HEK293 (cell line): ENCODE results near the gene CD109.
A peak's percentile ranks its signal among the peaks of the same experiment; 100 is the strongest.

Experiments used
- KLF1 ChIP-seq: fragments of 450-650 bp; formaldehyde crosslinking; IDR thresholded peaks from 2 replicates; pipeline ENCODE4 v1.5.1; 2016; ENCODE audit warnings: missing biosample characterization, missing genetic modification characterization
- SCRT1 ChIP-seq: fragments of 450-650 bp; formaldehyde crosslinking; IDR thresholded peaks from 2 replicates; pipeline ENCODE4 v1.5.1; 2016; ENCODE audit warnings: missing biosample characterization, missing genetic modification characterization, borderline replicate concordance
- SP2 ChIP-seq: fragments of 450-650 bp; formaldehyde crosslinking; IDR thresholded peaks from 2 replicates; pipeline ENCODE4 v1.5.1; 2016; ENCODE audit warnings: missing biosample characterization, missing genetic modification characterization
- WT1 ChIP-seq: fragments of 450-650 bp; formaldehyde crosslinking; IDR thresholded peaks from 2 replicates; pipeline ENCODE4 v1.5.1; 2016; ENCODE audit warnings: missing biosample characterization, missing genetic modification characterization
- YY1 ChIP-seq: fragments of 450-650 bp; formaldehyde crosslinking; IDR thresholded peaks from 2 replicates; pipeline ENCODE4 v1.5.1; 2018; ENCODE audit warnings: missing biosample characterization, missing genetic modification characterization
- ZIC2 ChIP-seq: fragments of 450-650 bp; formaldehyde crosslinking; IDR thresholded peaks from 2 replicates; pipeline ENCODE4 v1.5.1; 2016; ENCODE audit warnings: missing biosample characterization, missing genetic modification characterization
- ZNF132 ChIP-seq: fragments of 450-650 bp; formaldehyde crosslinking; IDR thresholded peaks from 2 replicates; pipeline ENCODE4 v1.5.1; 2017; ENCODE audit warnings: missing biosample characterization, missing genetic modification characterization, borderline replicate concordance
- ZNF184 ChIP-seq: fragments of 450-650 bp; IDR thresholded peaks from 2 replicates; pipeline ENCODE4 v1.5.1; 2018; ENCODE audit warnings: missing biosample characterization, mild to moderate bottlenecking, missing genetic modification characterization
- ZNF324 ChIP-seq: fragments of 450-650 bp; formaldehyde crosslinking; IDR thresholded peaks from 2 replicates; pipeline ENCODE4 v1.5.1; 2016; ENCODE audit warnings: missing biosample characterization, missing genetic modification characterization
- ZNF354C ChIP-seq: fragments of 450-650 bp; formaldehyde crosslinking; IDR thresholded peaks from 2 replicates; pipeline ENCODE4 v1.5.1; 2016; ENCODE audit warnings: missing biosample characterization, missing genetic modification characterization, low read depth, borderline replicate concordance
- ZNF366 ChIP-seq: fragments of 450-650 bp; formaldehyde crosslinking; conservative IDR thresholded peaks from 2 replicates; pipeline ENCODE4 v1.5.1; 2016; ENCODE audit warnings: missing biosample characterization, missing genetic modification characterization
- ZNF510 ChIP-seq: fragments of 450-650 bp; formaldehyde crosslinking; IDR thresholded peaks from 2 replicates; pipeline ENCODE4 v1.5.1; 2018; ENCODE audit warnings: mild to moderate bottlenecking, missing genetic modification characterization, missing biosample characterization; ENCODE audit not compliant: insufficient replicate concordance
- ZNF529 ChIP-seq: fragments of 450-650 bp; formaldehyde crosslinking; IDR thresholded peaks from 2 replicates; pipeline ENCODE4 v1.5.1; 2017; ENCODE audit warnings: missing genetic modification characterization, missing biosample characterization; ENCODE audit not compliant: insufficient replicate concordance
- ZNF585B ChIP-seq: fragments of 450-650 bp; formaldehyde crosslinking; IDR thresholded peaks from 2 replicates; pipeline ENCODE4 v1.5.1; 2016; ENCODE audit warnings: missing biosample characterization, missing genetic modification characterization
- ZNF600 ChIP-seq: fragments of 450-650 bp; formaldehyde crosslinking; IDR thresholded peaks from 2 replicates; pipeline ENCODE4 v1.5.1; 2016; ENCODE audit warnings: missing biosample characterization, missing genetic modification characterization
- ZNF610 ChIP-seq: fragments of 450-650 bp; formaldehyde crosslinking; IDR thresholded peaks from 2 replicates; pipeline ENCODE4 v1.5.1; 2016; ENCODE audit warnings: missing biosample characterization, missing genetic modification characterization, borderline replicate concordance
- ZNF658 ChIP-seq: fragments of 450-650 bp; formaldehyde crosslinking; IDR thresholded peaks from 2 replicates; pipeline ENCODE4; 2016; ENCODE audit warnings: missing biosample characterization, missing genetic modification characterization
- ZNF664 ChIP-seq: fragments of 450-650 bp; formaldehyde crosslinking; IDR thresholded peaks from 2 replicates; pipeline ENCODE4 v1.5.1; 2016; ENCODE audit warnings: missing biosample characterization, missing genetic modification characterization
- ZXDB ChIP-seq: fragments of 450-650 bp; formaldehyde crosslinking; IDR thresholded peaks from 2 replicates; pipeline ENCODE4 v1.5.1; 2016; ENCODE audit warnings: missing biosample characterization, missing genetic modification characterization
- TF ChIP-seq, protein P1 (sequence below): fragments of 450-650 bp; formaldehyde crosslinking; IDR thresholded peaks from 2 replicates; pipeline ENCODE4 v1.5.1; 2016; ENCODE audit warnings: missing biosample characterization, missing genetic modification characterization
- TF ChIP-seq, protein P2 (sequence below): fragments of 450-650 bp; formaldehyde crosslinking; IDR thresholded peaks from 2 replicates; pipeline ENCODE4 v1.5.1; 2016; ENCODE audit warnings: missing biosample characterization, missing genetic modification characterization
- TF ChIP-seq, protein P3 (sequence below): fragments of 450-650 bp; formaldehyde crosslinking; IDR thresholded peaks from 2 replicates; pipeline ENCODE4 v1.5.1; 2016; ENCODE audit warnings: missing biosample characterization, missing genetic modification characterization
- TF ChIP-seq, protein P4 (sequence below): fragments of 450-650 bp; formaldehyde crosslinking; IDR thresholded peaks from 2 replicates; pipeline ENCODE4 v1.5.1; 2016; ENCODE audit warnings: missing biosample characterization, missing genetic modification characterization
- TF ChIP-seq, protein P5 (sequence below): fragments of 450-650 bp; formaldehyde crosslinking; IDR thresholded peaks from 2 replicates; pipeline ENCODE4 v1.5.1; 2016; ENCODE audit warnings: missing biosample characterization, missing genetic modification characterization
- TF ChIP-seq, protein P6 (sequence below): fragments of 450-650 bp; formaldehyde crosslinking; IDR thresholded peaks from 2 replicates; pipeline ENCODE4 v1.5.1; 2016; ENCODE audit warnings: missing biosample characterization, missing genetic modification characterization
- TF ChIP-seq, protein P7 (sequence below): fragments of 450-650 bp; formaldehyde crosslinking; IDR thresholded peaks from 2 replicates; pipeline ENCODE4 v1.5.1; 2016; ENCODE audit warnings: missing biosample characterization, missing genetic modification characterization, borderline replicate concordance

Gene CD109

DNA sequence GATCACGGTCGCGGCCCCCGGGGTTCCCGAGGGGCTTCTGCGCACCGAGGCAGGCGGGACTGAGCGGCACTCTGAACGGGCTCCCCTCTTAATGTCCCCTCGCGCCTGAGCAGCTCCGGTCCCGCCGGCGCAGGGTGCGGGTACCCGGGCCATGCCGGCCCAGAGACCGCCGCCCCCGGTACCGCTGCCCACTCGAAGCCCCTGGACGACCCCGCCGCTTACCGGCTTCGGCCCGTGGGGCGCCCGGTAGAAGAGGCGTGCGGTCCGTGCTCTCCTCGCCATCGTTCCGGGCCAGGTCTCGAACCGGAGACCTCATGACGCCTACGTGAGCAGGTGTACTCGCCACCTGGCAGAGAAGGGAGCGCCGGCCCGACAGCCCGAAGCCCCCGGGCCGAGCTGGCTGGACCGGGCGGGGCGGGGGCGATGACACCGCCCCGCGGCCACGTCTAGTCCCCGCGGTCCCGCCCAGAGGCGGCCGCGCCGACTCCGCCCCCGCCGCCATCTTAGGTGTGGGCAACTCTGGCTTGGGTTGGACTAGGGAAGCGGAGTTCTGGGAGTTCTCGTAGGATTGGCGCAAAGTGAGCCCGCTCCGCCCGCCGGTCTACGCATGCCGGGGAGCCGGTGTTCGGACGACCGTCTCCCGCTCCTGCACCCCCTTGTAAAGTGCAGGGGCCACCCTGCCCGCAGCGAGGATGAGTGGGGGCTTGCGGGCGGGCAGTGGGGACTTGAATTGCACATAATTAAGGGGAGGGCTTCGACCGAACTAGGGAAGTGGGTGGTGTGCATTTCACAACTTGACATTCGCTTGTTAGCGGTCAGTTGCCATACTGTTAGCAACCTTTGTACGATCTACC lies 42.2 kb upstream of the CD109 start, which contains the start of gene SLC17A5 (continued):
- TF ChIP-seq ZNF366 (tag by site-specific recombination) (peak; percentile 49; the same call in 1 of the 2 replicates), ZNF510 (tag by site-specific recombination) (no peak), KLF1 (tag by site-specific recombination) (peak; percentile 35), YY1 (tag by site-specific recombination) (peak; percentile 74), ZNF600 (tag by site-specific recombination) (peak; percentile 89; the same call in 1 of the 2 replicates), SP2 (tag by site-specific recombination) (peak; percentile 79), ZXDB (peak; percentile 93), ZNF529 (no peak), ZNF585B (no peak), ZNF664 (tag by site-specific recombination) (no peak), SCRT1 (tag by site-specific recombination) (no peak), ZNF132 (tag by site-specific recombination) (no peak), ZNF324 (no peak; the same call in 1 of the 2 replicates), ZNF658 (no peak), ZNF184 (no peak; the same call in 1 of the 2 replicates), ZNF610 (tag by site-specific recombination) (0 out of 2 replicates have a peak, but pooled peaks have one; percentile 14), ZIC2 (tag by site-specific recombination) (no peak), WT1 (tag by site-specific recombination) (peak; percentile 22), ZNF354C (tag by site-specific recombination) (no peak)
- TF ChIP-seq, protein P1, sequence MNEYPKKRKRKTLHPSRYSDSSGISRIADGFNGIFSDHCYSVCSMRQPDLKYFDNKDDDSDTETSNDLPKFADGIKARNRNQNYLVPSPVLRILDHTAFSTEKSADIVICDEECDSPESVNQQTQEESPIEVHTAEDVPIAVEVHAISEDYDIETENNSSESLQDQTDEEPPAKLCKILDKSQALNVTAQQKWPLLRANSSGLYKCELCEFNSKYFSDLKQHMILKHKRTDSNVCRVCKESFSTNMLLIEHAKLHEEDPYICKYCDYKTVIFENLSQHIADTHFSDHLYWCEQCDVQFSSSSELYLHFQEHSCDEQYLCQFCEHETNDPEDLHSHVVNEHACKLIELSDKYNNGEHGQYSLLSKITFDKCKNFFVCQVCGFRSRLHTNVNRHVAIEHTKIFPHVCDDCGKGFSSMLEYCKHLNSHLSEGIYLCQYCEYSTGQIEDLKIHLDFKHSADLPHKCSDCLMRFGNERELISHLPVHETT = peak; percentile 76
- TF ChIP-seq, protein P2, sequence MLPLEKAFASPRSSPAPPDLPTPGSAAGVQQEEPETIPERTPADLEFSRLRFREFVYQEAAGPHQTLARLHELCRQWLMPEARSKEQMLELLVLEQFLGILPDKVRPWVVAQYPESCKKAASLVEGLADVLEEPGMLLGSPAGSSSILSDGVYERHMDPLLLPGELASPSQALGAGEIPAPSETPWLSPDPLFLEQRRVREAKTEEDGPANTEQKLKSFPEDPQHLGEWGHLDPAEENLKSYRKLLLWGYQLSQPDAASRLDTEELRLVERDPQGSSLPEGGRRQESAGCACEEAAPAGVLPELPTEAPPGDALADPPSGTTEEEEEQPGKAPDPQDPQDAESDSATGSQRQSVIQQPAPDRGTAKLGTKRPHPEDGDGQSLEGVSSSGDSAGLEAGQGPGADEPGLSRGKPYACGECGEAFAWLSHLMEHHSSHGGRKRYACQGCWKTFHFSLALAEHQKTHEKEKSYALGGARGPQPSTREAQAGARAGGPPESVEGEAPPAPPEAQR (tag by site-specific recombination) = no peak
- TF ChIP-seq, protein P3, sequence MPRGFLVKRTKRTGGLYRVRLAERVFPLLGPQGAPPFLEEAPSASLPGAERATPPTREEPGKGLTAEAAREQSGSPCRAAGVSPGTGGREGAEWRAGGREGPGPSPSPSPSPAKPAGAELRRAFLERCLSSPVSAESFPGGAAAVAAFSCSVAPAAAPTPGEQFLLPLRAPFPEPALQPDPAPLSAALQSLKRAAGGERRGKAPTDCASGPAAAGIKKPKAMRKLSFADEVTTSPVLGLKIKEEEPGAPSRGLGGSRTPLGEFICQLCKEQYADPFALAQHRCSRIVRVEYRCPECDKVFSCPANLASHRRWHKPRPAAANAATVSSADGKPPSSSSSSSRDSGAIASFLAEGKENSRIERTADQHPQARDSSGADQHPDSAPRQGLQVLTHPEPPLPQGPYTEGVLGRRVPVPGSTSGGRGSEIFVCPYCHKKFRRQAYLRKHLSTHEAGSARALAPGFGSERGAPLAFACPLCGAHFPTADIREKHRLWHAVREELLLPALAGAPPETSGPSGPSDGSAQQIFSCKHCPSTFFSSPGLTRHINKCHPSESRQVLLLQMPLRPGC (tag by site-specific recombination) = peak; percentile 48
- TF ChIP-seq, protein P4, sequence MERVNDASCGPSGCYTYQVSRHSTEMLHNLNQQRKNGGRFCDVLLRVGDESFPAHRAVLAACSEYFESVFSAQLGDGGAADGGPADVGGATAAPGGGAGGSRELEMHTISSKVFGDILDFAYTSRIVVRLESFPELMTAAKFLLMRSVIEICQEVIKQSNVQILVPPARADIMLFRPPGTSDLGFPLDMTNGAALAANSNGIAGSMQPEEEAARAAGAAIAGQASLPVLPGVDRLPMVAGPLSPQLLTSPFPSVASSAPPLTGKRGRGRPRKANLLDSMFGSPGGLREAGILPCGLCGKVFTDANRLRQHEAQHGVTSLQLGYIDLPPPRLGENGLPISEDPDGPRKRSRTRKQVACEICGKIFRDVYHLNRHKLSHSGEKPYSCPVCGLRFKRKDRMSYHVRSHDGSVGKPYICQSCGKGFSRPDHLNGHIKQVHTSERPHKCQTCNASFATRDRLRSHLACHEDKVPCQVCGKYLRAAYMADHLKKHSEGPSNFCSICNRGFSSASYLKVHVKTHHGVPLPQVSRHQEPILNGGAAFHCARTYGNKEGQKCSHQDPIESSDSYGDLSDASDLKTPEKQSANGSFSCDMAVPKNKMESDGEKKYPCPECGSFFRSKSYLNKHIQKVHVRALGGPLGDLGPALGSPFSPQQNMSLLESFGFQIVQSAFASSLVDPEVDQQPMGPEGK (tag by site-specific recombination) = peak; percentile 91
- TF ChIP-seq, protein P5, sequence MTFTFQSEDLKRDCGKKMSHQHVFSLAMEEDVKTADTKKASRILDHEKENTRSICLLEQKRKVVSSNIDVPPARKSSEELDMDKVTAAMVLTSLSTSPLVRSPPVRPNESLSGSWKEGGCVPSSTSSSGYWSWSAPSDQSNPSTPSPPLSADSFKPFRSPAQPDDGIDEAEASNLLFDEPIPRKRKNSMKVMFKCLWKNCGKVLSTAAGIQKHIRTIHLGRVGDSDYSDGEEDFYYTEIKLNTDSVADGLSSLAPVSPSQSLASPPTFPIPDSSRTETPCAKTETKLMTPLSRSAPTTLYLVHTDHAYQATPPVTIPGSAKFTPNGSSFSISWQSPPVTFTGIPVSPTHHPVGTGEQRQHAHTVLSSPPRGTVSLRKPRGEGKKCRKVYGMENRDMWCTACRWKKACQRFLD = no peak
- TF ChIP-seq, protein P6, sequence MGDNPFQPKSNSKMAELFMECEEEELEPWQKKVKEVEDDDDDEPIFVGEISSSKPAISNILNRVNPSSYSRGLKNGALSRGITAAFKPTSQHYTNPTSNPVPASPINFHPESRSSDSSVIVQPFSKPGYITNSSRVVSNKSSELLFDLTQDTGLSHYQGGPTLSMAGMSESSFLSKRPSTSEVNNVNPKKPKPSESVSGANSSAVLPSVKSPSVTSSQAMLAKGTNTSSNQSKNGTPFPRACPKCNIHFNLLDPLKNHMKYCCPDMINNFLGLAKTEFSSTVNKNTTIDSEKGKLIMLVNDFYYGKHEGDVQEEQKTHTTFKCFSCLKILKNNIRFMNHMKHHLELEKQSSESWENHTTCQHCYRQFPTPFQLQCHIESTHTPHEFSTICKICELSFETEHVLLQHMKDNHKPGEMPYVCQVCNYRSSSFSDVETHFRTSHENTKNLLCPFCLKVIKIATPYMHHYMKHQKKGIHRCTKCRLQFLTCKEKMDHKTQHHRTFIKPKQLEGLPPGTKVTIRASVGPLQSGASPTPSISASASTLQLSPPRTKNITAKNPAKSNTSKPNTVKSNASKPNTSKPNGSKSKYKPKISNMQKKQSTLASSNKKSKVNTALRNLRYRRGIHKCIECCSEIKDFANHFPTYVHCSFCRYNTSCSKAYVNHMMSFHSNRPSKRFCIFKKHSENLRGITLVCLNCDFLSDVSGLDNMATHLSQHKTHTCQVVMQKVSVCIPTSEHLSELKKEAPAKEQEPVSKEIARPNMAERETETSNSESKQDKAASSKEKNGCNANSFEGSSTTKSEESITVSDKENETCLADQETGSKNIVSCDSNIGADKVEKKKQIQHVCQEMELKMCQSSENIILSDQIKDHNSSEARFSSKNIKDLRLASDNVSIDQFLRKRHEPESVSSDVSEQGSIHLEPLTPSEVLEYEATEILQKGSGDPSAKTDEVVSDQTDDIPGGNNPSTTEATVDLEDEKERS (tag by site-specific recombination) = 0 out of 2 replicates have a peak, but pooled peaks have one; percentile 29
- TF ChIP-seq, protein P7, sequence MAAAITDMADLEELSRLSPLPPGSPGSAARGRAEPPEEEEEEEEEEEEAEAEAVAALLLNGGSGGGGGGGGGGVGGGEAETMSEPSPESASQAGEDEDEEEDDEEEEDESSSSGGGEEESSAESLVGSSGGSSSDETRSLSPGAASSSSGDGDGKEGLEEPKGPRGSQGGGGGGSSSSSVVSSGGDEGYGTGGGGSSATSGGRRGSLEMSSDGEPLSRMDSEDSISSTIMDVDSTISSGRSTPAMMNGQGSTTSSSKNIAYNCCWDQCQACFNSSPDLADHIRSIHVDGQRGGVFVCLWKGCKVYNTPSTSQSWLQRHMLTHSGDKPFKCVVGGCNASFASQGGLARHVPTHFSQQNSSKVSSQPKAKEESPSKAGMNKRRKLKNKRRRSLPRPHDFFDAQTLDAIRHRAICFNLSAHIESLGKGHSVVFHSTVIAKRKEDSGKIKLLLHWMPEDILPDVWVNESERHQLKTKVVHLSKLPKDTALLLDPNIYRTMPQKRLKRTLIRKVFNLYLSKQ (tag by site-specific recombination) = no peak
